NCI-H1092 treated with DMSO at 0.1 percent for 48 hours (cell line): ENCODE data around the gene PNPLA5.

ENCODE experiments used
- DNase-seq: peaks from one replicate; lab custom pipeline; 2025; lab: John Stamatoyannopoulos, UW

Gene PNPLA5

GRCh38 chr22:43901976-43902643 lies 10.3 kb upstream of the PNPLA5 start:
- DNase-seq, result no peak

- no peak for DNase-seq
Observed at GRCh38 chr22:43900206-43900605, 8.4 kb upstream of the PNPLA5 start.

- no peak for DNase-seq
Observed at GRCh38 chr22:43897751-43898261, 6.0 kb upstream of the PNPLA5 start.

- no peak for DNase-seq
Observed at GRCh38 chr22:43895986-43896645, 4.3 kb upstream of the PNPLA5 start.

GRCh38 chr22:43894122-43894521 lies 2.3 kb upstream of the PNPLA5 start:
- no peak for DNase-seq

GRCh38 chr22:43893266-43893665 lies 1.5 kb upstream of the PNPLA5 start:
- DNase-seq, result no peak

GRCh38 chr22:43892183-43892894 lies 526 bp upstream of the PNPLA5 start:
- no peak for DNase-seq

GRCh38 chr22:43890901-43891331 lies 897 bp downstream of the PNPLA5 start:
- DNase-seq, result no peak

GRCh38 chr22:43889860-43890253 lies 2.0 kb downstream of the PNPLA5 start:
- DNase-seq, result no peak

GRCh38 chr22:43889201-43889859 lies 2.5 kb downstream of the PNPLA5 start:
- DNase-seq, result no peak

GRCh38 chr22:43888740-43889139 lies 3.1 kb downstream of the PNPLA5 start:
- no peak for DNase-seq

- no peak for DNase-seq
Observed at GRCh38 chr22:43887391-43887790, 4.4 kb downstream of the PNPLA5 start.

GRCh38 chr22:43886231-43886630 lies 5.6 kb downstream of the PNPLA5 start:
- DNase-seq, result no peak

GRCh38 chr22:43885786-43886185 lies 6.0 kb downstream of the PNPLA5 start:
- no peak for DNase-seq

GRCh38 chr22:43885319-43885671 lies 6.5 kb downstream of the PNPLA5 start:
- DNase-seq, result no peak

GRCh38 chr22:43884600-43885318 lies 7.1 kb downstream of the PNPLA5 start:
- peak; percentile 1 for DNase-seq

GRCh38 chr22:43883719-43884415 lies 7.9 kb downstream of the PNPLA5 start:
- DNase-seq, result no peak

GRCh38 chr22:43883012-43883661 lies 8.7 kb downstream of the PNPLA5 start:
- peak; percentile 29 for DNase-seq

- DNase-seq, result no peak
Observed at GRCh38 chr22:43882122-43882767, 9.6 kb downstream of the PNPLA5 start.
